ENCODE data around the gene KCNH8.

Gene KCNH8

GRCh38 chr3:19428729-19429128 is 280.4 kb downstream of the KCNH8 start:
- no peak overlapping the region for H3K4me3 ChIP-seq (ENCODE audit: low read depth, low read length)
- H3K9ac ChIP-seq (ENCODE audit: low read length): no peak overlapping the region
- H3K4me1 ChIP-seq (ENCODE audit: control insufficient read depth, insufficient read depth, low read length): no peaks in the 10 kb centered on the region
- no peak overlapping the region for H3K27ac ChIP-seq (ENCODE audit: low read depth, low read length)
- no peaks in the 10 kb centered on the region for H3K36me3 ChIP-seq (ENCODE audit: control insufficient read depth, insufficient read depth, low read length)
- no peaks in the 10 kb centered on the region for H3K27me3 ChIP-seq (ENCODE audit: control insufficient read depth, insufficient read depth, low read length)
- H3K9me3 ChIP-seq (ENCODE audit: control insufficient read depth, insufficient read depth, low read depth, low read length): no peaks in the 10 kb centered on the region

- no peak overlapping the region for H3K4me3 ChIP-seq (ENCODE audit: low read depth, low read length)
- H3K36me3 ChIP-seq (ENCODE audit: control insufficient read depth, insufficient read depth, low read length): no peaks in the 10 kb centered on the region
- no peaks in the 10 kb centered on the region for H3K9me3 ChIP-seq (ENCODE audit: control insufficient read depth, insufficient read depth, low read depth, low read length)
- no peak overlapping the region for H3K9ac ChIP-seq (ENCODE audit: low read length)
- H3K4me1 ChIP-seq (ENCODE audit: control insufficient read depth, insufficient read depth, low read length): no peaks in the 10 kb centered on the region
- H3K27ac ChIP-seq (ENCODE audit: low read depth, low read length): no peak overlapping the region
- no peaks in the 10 kb centered on the region for H3K27me3 ChIP-seq (ENCODE audit: control insufficient read depth, insufficient read depth, low read length)
These were observed 284.4 kb downstream of the KCNH8 start for GRCh38 chr3:19432669-19433068.

GRCh38 chr3:19436746-19437145 is 288.4 kb downstream of the KCNH8 start:
- no peak overlapping the region for H3K27ac ChIP-seq (ENCODE audit: low read depth, low read length)
- H3K9me3 ChIP-seq (ENCODE audit: control insufficient read depth, insufficient read depth, low read depth, low read length): no peaks in the 10 kb centered on the region
- H3K4me3 ChIP-seq (ENCODE audit: low read depth, low read length): no peak overlapping the region
- no peak overlapping the region for H3K9ac ChIP-seq (ENCODE audit: low read length)
- no peaks in the 10 kb centered on the region for H3K27me3 ChIP-seq (ENCODE audit: control insufficient read depth, insufficient read depth, low read length)
- H3K4me1 ChIP-seq (ENCODE audit: control insufficient read depth, insufficient read depth, low read length): no peaks in the 10 kb centered on the region
- no peaks in the 10 kb centered on the region for H3K36me3 ChIP-seq (ENCODE audit: control insufficient read depth, insufficient read depth, low read length)

- Histone ChIP-seq H3K36me3 (ENCODE audit: control insufficient read depth, insufficient read depth, low read length) (no peaks in the 10 kb centered on the region), H3K9me3 (ENCODE audit: control insufficient read depth, insufficient read depth, low read depth, low read length) (no peaks in the 10 kb centered on the region), H3K27me3 (ENCODE audit: control insufficient read depth, insufficient read depth, low read length) (no peaks in the 10 kb centered on the region), H3K4me3 (ENCODE audit: low read depth, low read length) (no peak overlapping the region), H3K4me1 (ENCODE audit: control insufficient read depth, insufficient read depth, low read length) (no peaks in the 10 kb centered on the region), H3K9ac (ENCODE audit: low read length) (no peak overlapping the region), H3K27ac (ENCODE audit: low read depth, low read length) (no peak overlapping the region)
These were observed 291.6 kb downstream of the KCNH8 start for GRCh38 chr3:19439944-19440343.

GRCh38 chr3:19446138-19446537 is 297.8 kb downstream of the KCNH8 start:
- no peaks in the 10 kb centered on the region for H3K27me3 ChIP-seq (ENCODE audit: control insufficient read depth, insufficient read depth, low read length)
- H3K36me3 ChIP-seq (ENCODE audit: control insufficient read depth, insufficient read depth, low read length): no peaks in the 10 kb centered on the region
- no peaks in the 10 kb centered on the region for H3K4me1 ChIP-seq (ENCODE audit: control insufficient read depth, insufficient read depth, low read length)
- H3K9me3 ChIP-seq (ENCODE audit: control insufficient read depth, insufficient read depth, low read depth, low read length): no peaks in the 10 kb centered on the region
- H3K4me3 ChIP-seq (ENCODE audit: low read depth, low read length): no peak overlapping the region
- no peak overlapping the region for H3K9ac ChIP-seq (ENCODE audit: low read length)
- H3K27ac ChIP-seq (ENCODE audit: low read depth, low read length): no peak overlapping the region

GRCh38 chr3:19446687-19447086 is 298.4 kb downstream of the KCNH8 start:
- no peak overlapping the region for H3K4me3 ChIP-seq (ENCODE audit: low read depth, low read length)
- no peaks in the 10 kb centered on the region for H3K9me3 ChIP-seq (ENCODE audit: control insufficient read depth, insufficient read depth, low read depth, low read length)
- H3K27ac ChIP-seq (ENCODE audit: low read depth, low read length): no peak overlapping the region
- no peaks in the 10 kb centered on the region for H3K27me3 ChIP-seq (ENCODE audit: control insufficient read depth, insufficient read depth, low read length)
- H3K4me1 ChIP-seq (ENCODE audit: control insufficient read depth, insufficient read depth, low read length): no peaks in the 10 kb centered on the region
- H3K9ac ChIP-seq (ENCODE audit: low read length): no peak overlapping the region
- no peaks in the 10 kb centered on the region for H3K36me3 ChIP-seq (ENCODE audit: control insufficient read depth, insufficient read depth, low read length)

GRCh38 chr3:19455546-19455945 is 307.2 kb downstream of the KCNH8 start:
- Histone ChIP-seq H3K27ac (ENCODE audit: low read depth, low read length) (no peak overlapping the region), H3K36me3 (ENCODE audit: control insufficient read depth, insufficient read depth, low read length) (no peaks in the 10 kb centered on the region), H3K9me3 (ENCODE audit: control insufficient read depth, insufficient read depth, low read depth, low read length) (no peaks in the 10 kb centered on the region), H3K4me3 (ENCODE audit: low read depth, low read length) (no peak overlapping the region), H3K27me3 (ENCODE audit: control insufficient read depth, insufficient read depth, low read length) (no peaks in the 10 kb centered on the region), H3K9ac (ENCODE audit: low read length) (no peak overlapping the region), H3K4me1 (ENCODE audit: control insufficient read depth, insufficient read depth, low read length) (peaks cover 3% of the 10 kb centered on the region; the same call in 1 of the 2 replicates)

- Histone ChIP-seq H3K4me3 (ENCODE audit: low read depth, low read length) (no peak overlapping the region), H3K9me3 (ENCODE audit: control insufficient read depth, insufficient read depth, low read depth, low read length) (no peaks in the 10 kb centered on the region), H3K27ac (ENCODE audit: low read depth, low read length) (no peak overlapping the region)
These were observed 308.4 kb downstream of the KCNH8 start for GRCh38 chr3:19456738-19457137.

GRCh38 chr3:19457449-19457848 is 309.1 kb downstream of the KCNH8 start:
- Histone ChIP-seq H3K27me3 (ENCODE audit: control insufficient read depth, insufficient read depth, low read length) (no peaks in the 10 kb centered on the region), H3K4me1 (ENCODE audit: control insufficient read depth, insufficient read depth, low read length) (peaks cover 3% of the 10 kb centered on the region; the same call in 1 of the 2 replicates)

More at GRCh38 chr3:19456738-19457137, 308.4 kb downstream of the KCNH8 start:
- H3K9ac ChIP-seq (ENCODE audit: low read length): no peak overlapping the region
- H3K36me3 ChIP-seq (ENCODE audit: control insufficient read depth, insufficient read depth, low read length): no peaks in the 10 kb centered on the region
- H3K4me1 ChIP-seq (ENCODE audit: control insufficient read depth, insufficient read depth, low read length): peaks cover 3% of the 10 kb centered on the region; the same call in 1 of the 2 replicates
- no peaks in the 10 kb centered on the region for H3K27me3 ChIP-seq (ENCODE audit: control insufficient read depth, insufficient read depth, low read length)

GRCh38 chr3:19467761-19468160 is 319.5 kb downstream of the KCNH8 start:
- H3K27ac ChIP-seq (ENCODE audit: low read depth, low read length): no peak overlapping the region
- H3K9me3 ChIP-seq (ENCODE audit: control insufficient read depth, insufficient read depth, low read depth, low read length): peaks cover 6% of the 10 kb centered on the region; the same call in 1 of the 2 replicates
- H3K27me3 ChIP-seq (ENCODE audit: control insufficient read depth, insufficient read depth, low read length): no peaks in the 10 kb centered on the region
- no peaks in the 10 kb centered on the region for H3K36me3 ChIP-seq (ENCODE audit: control insufficient read depth, insufficient read depth, low read length)
- H3K4me3 ChIP-seq (ENCODE audit: low read depth, low read length): no peak overlapping the region
- H3K4me1 ChIP-seq (ENCODE audit: control insufficient read depth, insufficient read depth, low read length): no peaks in the 10 kb centered on the region
- no peak overlapping the region for H3K9ac ChIP-seq (ENCODE audit: low read length)

More at GRCh38 chr3:19457449-19457848, 309.1 kb downstream of the KCNH8 start:
- H3K36me3 ChIP-seq (ENCODE audit: control insufficient read depth, insufficient read depth, low read length): no peaks in the 10 kb centered on the region
- no peak overlapping the region for H3K9ac ChIP-seq (ENCODE audit: low read length)
- H3K27ac ChIP-seq (ENCODE audit: low read depth, low read length): no peak overlapping the region
- H3K9me3 ChIP-seq (ENCODE audit: control insufficient read depth, insufficient read depth, low read depth, low read length): no peaks in the 10 kb centered on the region
- H3K4me3 ChIP-seq (ENCODE audit: low read depth, low read length): no peak overlapping the region

- no peak overlapping the region for H3K27ac ChIP-seq (ENCODE audit: low read depth, low read length)
- H3K36me3 ChIP-seq (ENCODE audit: control insufficient read depth, insufficient read depth, low read length): no peaks in the 10 kb centered on the region
- no peak overlapping the region for H3K4me3 ChIP-seq (ENCODE audit: low read depth, low read length)
- H3K9ac ChIP-seq (ENCODE audit: low read length): no peak overlapping the region
- H3K27me3 ChIP-seq (ENCODE audit: control insufficient read depth, insufficient read depth, low read length): no peaks in the 10 kb centered on the region
- H3K9me3 ChIP-seq (ENCODE audit: control insufficient read depth, insufficient read depth, low read depth, low read length): peaks cover 6% of the 10 kb centered on the region; the same call in 1 of the 2 replicates
- peaks cover 5% of the 10 kb centered on the region; the same call in 1 of the 2 replicates for H3K4me1 ChIP-seq (ENCODE audit: control insufficient read depth, insufficient read depth, low read length)
These were observed 322.8 kb downstream of the KCNH8 start for GRCh38 chr3:19471138-19471537.

All from HUES6 (cell line).